ENCODE results near the gene PDXK. TPM values are rescaled to one million over a fixed set of nuclear protein-coding genes. Genes with fewer than 3 reads are reported as not detected.

The PDXK gene
- total RNA-seq, 1 experiment from 2014 or later: 45.7 TPM

DNA sequence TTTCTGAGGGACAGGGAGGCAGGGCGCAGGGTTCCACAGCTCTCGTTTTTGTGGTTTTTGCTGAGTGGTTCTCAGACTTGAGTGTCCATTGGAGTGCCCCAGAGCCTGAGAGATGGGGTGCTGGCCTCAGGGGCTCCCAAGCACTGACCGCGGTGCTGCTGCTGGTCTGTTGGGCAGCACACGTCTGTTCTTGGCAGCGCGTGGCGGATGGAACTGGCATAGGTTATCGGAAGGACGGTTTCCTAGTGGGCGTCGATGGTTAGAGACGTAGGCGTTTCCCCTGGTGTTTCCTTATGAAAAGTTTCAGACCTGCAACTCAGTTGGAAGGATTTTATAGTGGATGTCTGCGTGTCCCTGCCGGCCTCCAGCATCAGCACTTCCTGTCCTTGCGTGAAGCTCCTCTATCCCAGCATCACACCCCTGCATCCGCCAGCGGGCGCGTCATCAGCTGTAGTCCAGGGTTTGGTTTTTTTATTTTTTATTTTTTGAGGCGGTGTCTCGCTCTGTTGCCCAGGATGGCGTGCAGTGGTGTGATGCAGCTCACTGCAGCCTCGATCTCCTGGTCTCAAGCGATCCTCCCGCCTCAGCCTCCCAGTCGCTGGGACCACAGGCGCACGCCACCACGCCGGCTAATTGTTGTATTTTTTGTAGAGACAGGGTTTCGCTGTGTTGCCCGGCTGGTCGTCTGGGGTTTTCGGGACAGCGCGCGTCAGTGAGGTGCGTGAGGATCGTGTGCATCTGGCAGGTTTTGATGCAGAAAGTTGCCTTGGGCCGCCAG lies 82.3 kb downstream of the PDXK start:
- DNase-seq (ENCODE audit: extremely low read depth, low read depth): no peak

GRCh38 chr21:43802713-43803313 lies 83.9 kb downstream of the PDXK start:
- no peak for DNase-seq (ENCODE audit: extremely low read depth, low read depth)

DNA sequence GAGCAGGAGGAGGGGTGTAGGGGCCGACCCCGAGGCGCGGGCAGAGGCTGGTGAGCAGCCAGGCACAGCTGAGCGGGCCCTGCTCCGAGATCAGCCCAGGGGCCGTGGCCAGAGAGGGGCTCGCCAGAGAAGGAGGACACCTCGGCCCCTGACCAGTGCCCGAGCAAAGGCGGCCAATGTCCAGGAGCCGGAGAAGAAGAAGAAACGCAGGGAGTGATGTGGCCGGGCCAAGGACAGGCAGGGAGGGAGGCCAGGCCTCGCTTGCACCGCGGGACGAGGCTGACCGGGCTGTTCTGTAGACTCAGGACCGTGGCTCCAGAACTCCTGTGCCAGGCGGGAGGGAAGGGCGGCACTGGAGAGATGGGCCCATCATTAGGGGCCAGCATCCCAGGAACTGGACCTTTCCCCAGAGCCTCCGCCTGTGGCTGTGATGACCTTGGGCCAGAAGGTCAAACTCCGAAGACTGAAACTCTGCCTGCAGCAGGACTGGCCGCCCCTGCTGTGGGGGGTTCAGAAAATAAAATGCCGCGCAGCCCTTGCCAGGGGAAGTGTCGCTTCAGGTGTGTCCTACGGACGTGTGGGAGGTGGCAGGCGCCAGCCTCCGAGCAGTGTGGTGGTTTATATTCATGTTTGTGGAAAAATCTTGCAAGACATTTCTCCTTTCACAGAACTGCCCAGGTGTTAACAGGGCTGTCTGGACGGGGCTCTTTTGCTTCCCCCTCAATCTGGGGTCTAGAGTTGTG lies 84.8 kb downstream of the PDXK start:
- DNase-seq (ENCODE audit: extremely low read depth, low read depth): no peak

DNA sequence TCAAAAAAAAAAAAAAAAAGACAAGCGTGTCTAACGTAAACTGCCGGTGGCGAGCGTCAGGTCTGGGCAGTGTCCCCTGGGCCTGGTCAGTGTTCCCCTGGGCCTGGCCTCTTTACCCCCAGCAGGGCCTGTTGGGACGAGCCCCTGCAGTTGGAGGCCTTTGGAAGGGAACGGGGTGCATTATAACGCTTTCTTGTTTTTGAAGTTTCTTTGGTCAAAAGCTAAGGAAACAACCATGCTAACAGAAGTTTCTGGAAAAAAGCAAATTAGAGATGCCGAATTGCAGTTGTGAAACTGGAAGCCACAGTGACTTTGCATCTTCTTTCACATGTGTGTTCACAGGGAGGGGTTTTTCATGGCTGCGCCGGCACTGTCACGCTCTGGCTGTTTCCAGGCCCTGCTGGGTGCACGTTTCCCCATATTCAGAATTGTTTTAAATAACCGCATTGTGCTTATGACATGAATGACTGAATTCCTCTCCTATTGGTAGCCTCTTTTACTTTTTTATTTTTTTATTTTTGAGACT lies 86.4 kb downstream of the PDXK start:
- no peak for DNase-seq (ENCODE audit: extremely low read depth, low read depth)

DNA sequence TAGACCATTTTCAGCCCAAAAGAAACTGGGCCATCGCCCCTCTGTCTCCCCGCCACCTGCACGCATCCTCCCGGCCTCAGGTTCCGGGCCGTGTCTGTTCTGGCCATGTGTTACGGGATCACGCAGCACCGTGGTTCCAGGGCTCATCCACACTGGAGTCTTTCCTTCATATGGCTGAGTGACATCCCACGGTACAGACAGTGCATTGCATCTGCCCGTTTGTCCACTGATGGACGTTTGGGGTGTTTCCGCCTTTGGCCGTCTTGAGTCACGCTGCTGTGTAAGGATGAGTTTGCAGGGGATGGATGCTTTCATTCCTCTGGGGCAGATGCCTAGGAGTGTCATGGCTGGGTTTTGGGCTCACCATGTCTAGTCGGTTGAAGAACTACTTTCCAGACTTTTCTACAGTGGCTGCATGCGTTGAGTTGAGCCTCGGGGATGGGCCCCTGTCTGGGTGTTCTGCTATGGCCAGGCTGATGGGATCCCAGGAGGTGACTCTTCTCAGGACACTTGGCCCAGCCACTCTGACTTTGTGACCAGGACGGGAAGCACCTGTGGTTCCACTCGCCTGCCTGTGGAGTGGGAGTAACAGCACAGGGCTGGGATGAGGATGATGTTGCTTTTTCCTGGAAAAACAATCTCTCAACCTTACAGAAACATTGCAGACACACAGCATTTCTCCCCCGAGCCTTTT lies 87.2 kb downstream of the PDXK start:
- no peak for DNase-seq (ENCODE audit: extremely low read depth, low read depth)

GRCh38 chr21:43808367-43808766 lies 89.4 kb downstream of the PDXK start:
- DNase-seq (ENCODE audit: extremely low read depth, low read depth): no peak

- DNase-seq (ENCODE audit: extremely low read depth, low read depth): no peak
Measured at GRCh38 chr21:43808832-43809251, 89.9 kb downstream of the PDXK start.

- DNase-seq (ENCODE audit: extremely low read depth, low read depth): no peak
Measured at GRCh38 chr21:43809346-43809799, 90.4 kb downstream of the PDXK start.

DNA sequence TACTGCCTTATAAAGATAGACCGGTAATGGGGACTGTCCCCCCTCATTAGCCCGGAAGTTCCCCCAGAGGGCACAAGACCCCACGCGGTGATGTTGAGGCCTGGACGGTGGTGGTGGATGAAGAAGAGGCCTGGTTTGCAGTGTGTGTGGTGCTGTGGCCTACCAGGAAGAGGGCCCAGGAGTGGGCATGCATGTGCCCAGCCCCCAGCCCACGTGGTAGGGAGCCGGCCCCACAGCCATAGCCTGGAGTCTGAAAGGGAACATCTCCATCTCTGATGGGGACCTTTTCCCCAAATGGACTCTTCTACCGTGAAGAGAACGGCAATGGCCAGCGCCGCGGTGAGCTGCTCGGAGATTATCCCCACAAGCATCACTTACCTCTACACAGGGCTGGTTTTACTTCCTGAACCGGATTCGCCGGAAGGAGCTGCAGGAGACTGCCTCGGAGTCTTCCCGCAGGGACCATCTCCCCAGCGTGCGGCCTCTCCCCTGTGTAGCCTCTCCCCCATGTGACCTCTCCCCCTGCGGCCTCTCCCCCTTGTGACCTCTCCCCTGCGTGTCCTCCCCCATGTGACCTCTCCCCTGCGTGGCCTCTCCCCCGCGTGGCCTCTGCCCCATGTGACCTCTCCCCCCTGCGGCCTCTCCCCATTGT lies 91.0 kb downstream of the PDXK start:
- no peak for DNase-seq (ENCODE audit: extremely low read depth, low read depth)

- peak; percentile 62 for DNase-seq (ENCODE audit: extremely low read depth, low read depth)
Measured at GRCh38 chr21:43810505-43811261, 91.8 kb downstream of the PDXK start.

DNA sequence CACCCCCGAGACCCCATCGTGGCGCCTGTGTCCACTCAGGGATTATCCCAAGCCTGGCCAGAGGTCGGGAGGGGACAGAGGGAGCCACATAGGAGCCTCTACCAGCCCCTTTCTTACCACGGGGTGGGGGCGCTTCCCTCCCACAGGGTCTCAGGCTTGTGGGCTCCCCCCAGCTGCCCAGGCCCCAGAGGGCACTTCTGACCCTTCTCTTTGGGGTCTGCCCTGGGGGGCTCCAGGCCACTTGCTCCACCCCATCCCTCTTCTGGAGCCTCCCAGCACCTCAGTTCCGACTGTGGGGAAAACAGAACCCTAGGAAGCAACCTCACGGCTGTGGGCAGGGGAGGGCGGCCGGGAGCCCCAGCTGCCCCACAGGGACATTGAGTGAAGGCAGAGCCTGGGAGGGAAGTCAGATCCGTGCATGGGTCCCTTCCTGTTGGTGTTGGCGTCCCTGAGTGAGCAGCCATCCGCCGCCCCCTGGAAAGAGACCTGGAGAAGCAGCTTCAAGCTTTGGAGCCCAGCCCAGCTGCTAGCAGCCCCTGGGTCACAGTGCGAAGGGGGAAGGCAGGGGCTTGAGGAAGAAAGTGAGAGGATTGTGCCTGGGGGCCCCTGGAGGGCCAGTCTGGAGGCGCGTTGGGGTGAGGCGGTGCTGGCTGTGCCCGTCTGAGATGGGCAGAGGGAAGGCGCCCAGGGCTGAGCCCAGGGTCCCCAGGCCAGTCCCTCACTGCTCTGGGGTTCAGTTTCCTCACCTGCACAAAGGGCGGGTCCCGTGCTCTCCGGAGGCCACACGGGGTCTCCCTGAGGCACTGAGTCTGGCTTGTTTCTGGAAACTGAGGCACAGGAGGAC lies 92.6 kb downstream of the PDXK start:
- DNase-seq (ENCODE audit: extremely low read depth, low read depth): no peak

Small RNA genes within 50 kb of the gene (small RNA-seq; reads per million reads assigned to genes)
- 0 reads per million in 2 experiments for gene AP001052.1

Other genes starting within 250 kb of the PDXK start
- gene HSF2BP, start 59.6 kb upstream of the PDXK start, total RNA-seq (2014; rRNA removed; shearing (Covaris generic)): 1.0 and 1.1 TPM in 2 replicates
- 28.2 and 33.1 TPM in 2 replicates for gene RRP1B, start 59.6 kb upstream of the PDXK start, total RNA-seq (2014; rRNA removed; shearing (Covaris generic))
- gene CSTB, start 57.2 kb downstream of the PDXK start, total RNA-seq (2014; rRNA removed; shearing (Covaris generic)): 30.5 and 32.8 TPM in 2 replicates
- 23.3 and 24.9 TPM in 2 replicates for gene RRP1, start 70.4 kb downstream of the PDXK start, total RNA-seq (2014; rRNA removed; shearing (Covaris generic))
- gene AGPAT3, start 146.1 kb downstream of the PDXK start, total RNA-seq (2014; rRNA removed; shearing (Covaris generic)): 27.5 and 29.3 TPM in 2 replicates

Measured in NCI-H460 (cell line).